GM12892 (cell line): ENCODE results near the gene STX7.

ENCODE experiments used
- DNase-seq: peaks from one replicate; pipeline ENCODE4 v3.0.0; 2011; ENCODE audit not compliant: insufficient read length
- FAIRE-seq: peaks from 2 replicates; lab custom pipeline; 2011; peaks lifted over from hg19 to GRCh38; lab: Jason Lieb, UNC
- POLR2A ChIP-seq: IDR thresholded peaks from 2 replicates; pipeline ENCODE4 v1.6.1; 2011; ENCODE audit warnings: low read depth, low read length, control low read depth
- POLR2AphosphoS5 ChIP-seq: IDR thresholded peaks from 2 replicates; pipeline ENCODE4 v1.6.1; 2011; ENCODE audit warnings: low read depth, low read length, control low read depth
- TAF1 ChIP-seq: IDR thresholded peaks from 2 replicates; pipeline ENCODE4 v1.6.1; 2011; ENCODE audit warnings: low read depth, mild to moderate bottlenecking, control low read depth, low read length, borderline replicate concordance

Gene STX7

GRCh38 chr6:132461958-132462357, 51.0 kb downstream of the STX7 start:
- no peak for DNase-seq
- TF ChIP-seq POLR2AphosphoS5 (no peak), TAF1 (no peak), POLR2A (no peak)
- FAIRE-seq: no peak

DNA sequence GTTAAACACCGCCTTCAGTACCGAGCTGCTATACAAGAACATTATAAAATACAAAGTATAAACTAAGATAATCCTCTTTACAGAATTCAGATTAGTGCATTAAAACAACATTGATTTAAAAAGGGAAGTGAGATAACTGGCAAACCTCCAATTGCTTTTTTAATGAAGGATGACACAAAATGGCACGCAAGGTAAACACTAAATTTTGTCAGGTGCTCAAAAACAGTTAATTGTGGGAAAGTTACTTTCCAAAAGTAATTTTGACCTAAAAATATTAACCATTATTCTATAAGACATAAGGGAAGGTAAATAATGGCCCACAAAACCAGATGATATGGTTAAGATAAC, 53.3 kb downstream of the STX7 start:
- FAIRE-seq (no peak), DNase-seq (no peak)
- TF ChIP-seq POLR2AphosphoS5 (no peak), TAF1 (no peak), POLR2A (no peak)

GRCh38 chr6:132458887-132459604, 53.9 kb downstream of the STX7 start:
- DNase-seq: no peak
- no peak for TF ChIP-seq POLR2AphosphoS5
- no peak for TF ChIP-seq TAF1
- FAIRE-seq: no peak

DNA sequence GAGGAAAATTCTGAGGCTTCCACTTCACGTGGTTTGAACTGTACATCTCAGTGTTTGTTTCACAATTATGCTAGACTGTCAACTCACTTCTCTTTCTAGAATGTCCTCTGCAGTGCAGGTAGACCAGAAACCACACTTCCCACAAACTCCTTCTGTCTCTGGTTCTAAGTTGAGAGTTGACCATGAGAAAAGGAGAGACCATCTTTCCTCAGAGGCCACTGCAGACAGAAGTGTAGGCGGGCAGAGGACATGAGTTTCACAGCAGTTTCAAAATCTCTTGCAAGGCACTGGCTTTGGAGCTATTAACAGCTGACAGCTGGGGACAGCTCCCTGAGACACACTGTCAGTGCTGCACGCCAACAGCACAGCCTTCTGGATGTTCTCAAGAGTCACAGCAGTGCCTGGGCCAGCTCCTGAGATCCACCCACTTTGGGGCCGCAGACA, 56.2 kb downstream of the STX7 start:
- peak; percentile 86 for FAIRE-seq
- DNase-seq: peak; percentile 19
- TF ChIP-seq POLR2A (no peak), POLR2AphosphoS5 (no peak), TAF1 (no peak)

- no peak for DNase-seq
Observed at GRCh38 chr6:132446855-132447241, 66.1 kb downstream of the STX7 start.

DNA sequence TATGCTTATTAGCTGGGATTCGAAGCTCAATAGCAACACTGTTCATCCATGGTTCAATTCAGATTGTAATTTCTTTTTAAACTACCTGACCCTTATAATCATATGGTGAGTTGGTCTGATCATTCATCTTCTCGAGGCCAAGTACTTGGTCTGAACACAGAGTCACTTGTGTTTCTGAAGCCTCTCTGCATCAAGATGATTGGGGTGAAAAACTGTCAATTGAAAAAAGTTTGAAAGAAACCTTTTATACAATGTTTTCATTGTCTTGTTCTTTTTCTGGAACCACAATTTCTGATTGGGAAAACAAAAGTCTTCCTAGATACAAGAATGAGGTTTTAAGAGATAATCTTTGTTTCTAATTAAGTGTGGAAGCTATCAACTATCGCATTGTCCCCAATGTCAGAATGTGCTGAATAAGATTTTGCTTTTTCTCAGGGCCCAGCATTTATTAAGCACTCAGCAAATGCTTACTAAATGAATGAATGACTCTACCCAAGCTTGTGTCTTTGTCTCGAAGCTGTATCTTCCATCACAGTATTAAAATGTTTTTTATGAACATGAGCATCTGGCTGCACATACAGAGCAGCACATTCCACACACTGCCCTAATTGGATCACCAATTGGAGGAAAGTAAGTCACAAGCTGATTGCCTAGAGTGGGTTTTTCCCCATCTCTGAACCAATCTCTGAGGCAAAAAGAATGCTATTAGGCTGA, 66.6 kb downstream of the STX7 start:
- TF ChIP-seq POLR2A (no peak), TAF1 (no peak)
- FAIRE-seq (no peak), DNase-seq (no peak)

More at GRCh38 chr6:132446855-132447241, 66.1 kb downstream of the STX7 start:
- no peak for TF ChIP-seq POLR2A
- no peak for TF ChIP-seq POLR2AphosphoS5
- no peak for TF ChIP-seq TAF1
- no peak for FAIRE-seq

DNA sequence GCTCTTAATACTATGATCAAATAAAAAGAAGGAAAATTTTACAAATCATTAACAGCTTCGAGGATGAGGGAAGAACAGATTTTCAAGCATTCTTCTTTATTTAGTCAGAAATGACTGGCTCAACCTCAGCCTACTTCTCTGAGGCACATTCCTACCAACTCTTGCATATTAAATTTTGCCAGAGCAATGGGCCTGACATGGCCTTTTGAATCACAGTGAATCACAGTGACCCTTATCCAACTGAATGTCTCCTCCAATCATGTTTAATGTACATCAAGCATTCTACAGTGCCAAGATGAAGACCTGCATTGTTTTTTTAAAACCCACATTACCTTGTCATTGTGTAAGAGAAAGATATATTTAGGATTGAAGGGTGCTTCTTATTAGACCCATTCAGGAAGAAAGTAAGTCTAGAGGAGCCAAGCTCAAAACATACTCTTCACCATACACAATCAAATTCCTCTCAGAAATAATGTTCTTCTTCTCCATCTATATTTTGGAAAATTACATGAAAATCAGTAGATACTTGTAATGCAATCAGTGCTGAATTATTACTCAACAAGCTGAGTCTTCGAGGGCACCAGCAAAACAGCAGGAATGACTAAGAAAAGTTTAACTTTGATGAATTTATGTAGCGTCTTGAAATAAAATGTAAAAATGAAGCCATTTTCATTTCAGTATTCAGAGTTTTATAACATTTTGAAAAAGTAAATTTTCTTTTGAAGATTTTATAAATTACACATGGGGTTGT, 67.5 kb downstream of the STX7 start:
- no peak for TF ChIP-seq POLR2A
- no peak for TF ChIP-seq TAF1
- TF ChIP-seq POLR2AphosphoS5: no peak
- DNase-seq (no peak), FAIRE-seq (no peak)

DNA sequence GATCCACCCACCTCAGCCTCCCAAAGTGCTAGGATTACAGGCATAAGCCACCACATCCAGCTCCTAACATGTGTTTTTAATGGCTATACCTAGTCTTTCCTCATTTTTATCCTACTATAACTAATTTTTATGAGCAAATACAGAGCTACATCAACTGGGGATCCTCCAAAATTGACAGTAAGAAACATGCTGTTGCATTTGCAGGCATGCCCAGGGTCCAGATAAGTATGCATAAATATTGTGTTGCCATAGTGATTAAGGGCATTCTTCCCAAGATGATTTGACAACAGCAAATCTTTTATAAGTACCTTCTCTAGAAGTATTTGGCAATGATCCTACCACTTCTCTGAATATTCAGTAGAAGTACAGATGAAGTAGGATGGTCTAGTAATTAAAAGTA, 69.7 kb downstream of the STX7 start:
- FAIRE-seq (no peak), DNase-seq (no peak)
- TF ChIP-seq POLR2AphosphoS5: no peak
- no peak for TF ChIP-seq POLR2A
- TF ChIP-seq TAF1: no peak

- no peak for FAIRE-seq
- DNase-seq: no peak
- TF ChIP-seq POLR2AphosphoS5 (no peak), POLR2A (no peak), TAF1 (no peak)
Observed at GRCh38 chr6:132430110-132430509, 82.8 kb downstream of the STX7 start.

DNA sequence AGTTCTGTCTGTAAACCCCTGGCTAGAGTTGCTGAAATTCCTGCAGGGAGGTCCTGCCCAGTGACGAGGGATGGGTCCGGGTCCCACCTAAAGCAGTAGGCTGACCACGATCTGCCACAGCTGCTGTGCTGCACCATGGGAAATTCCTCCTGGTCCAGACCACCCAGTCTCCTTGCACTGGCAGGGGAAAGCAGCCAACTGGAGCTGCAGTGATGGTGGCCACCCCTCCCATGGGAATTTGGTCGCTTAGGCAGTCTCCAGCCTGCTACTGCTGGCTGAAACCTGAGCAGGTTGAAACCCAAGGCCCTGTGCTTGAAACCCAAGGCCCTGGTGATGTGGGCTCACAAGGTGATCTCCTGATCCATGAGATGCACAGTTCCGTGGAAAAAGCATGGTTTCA, 87.7 kb downstream of the STX7 start:
- no peak for DNase-seq
- TF ChIP-seq POLR2A (no peak), POLR2AphosphoS5 (no peak), TAF1 (no peak)
- no peak for FAIRE-seq

DNA sequence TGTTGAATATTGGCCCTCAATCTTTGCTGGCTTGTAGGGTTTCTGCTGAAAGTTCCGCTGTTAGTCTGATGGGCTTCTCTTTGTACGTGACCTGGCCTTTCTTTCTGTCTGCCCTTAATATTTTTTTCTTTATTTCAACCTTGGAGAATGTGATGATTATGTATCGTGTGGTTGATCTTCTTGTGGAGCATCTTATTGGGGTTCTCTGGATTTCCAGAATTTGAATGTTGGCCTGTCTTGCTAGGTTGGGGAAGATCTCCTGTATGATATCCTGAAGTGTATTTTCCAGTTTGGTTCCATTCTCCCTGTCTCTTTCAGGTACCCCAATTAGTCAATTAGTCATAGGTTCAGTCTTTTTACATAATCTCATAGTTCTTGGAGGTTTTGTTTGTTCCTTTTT, 89.1 kb downstream of the STX7 start:
- TF ChIP-seq TAF1 (no peak), POLR2A (no peak), POLR2AphosphoS5 (no peak)
- FAIRE-seq (no peak), DNase-seq (no peak)

GRCh38 chr6:132418235-132418965, 94.5 kb downstream of the STX7 start:
- TF ChIP-seq TAF1 (no peak), POLR2A (no peak), POLR2AphosphoS5 (no peak)
- FAIRE-seq: no peak
- no peak for DNase-seq
